GM20431 (cell line): ENCODE measurements around the gene RBM7.

Experiments
- in situ Hi-C: fragments of 300-500 bp; cut with MseI, MboI; formaldehyde crosslinking; loops from one replicate; pipeline ENCODE4 v1.15.0; 2020; ENCODE audit warnings: low sequenced_read_pairs; ENCODE audit not compliant: unreplicated experiment

RBM7 gene

DNA sequence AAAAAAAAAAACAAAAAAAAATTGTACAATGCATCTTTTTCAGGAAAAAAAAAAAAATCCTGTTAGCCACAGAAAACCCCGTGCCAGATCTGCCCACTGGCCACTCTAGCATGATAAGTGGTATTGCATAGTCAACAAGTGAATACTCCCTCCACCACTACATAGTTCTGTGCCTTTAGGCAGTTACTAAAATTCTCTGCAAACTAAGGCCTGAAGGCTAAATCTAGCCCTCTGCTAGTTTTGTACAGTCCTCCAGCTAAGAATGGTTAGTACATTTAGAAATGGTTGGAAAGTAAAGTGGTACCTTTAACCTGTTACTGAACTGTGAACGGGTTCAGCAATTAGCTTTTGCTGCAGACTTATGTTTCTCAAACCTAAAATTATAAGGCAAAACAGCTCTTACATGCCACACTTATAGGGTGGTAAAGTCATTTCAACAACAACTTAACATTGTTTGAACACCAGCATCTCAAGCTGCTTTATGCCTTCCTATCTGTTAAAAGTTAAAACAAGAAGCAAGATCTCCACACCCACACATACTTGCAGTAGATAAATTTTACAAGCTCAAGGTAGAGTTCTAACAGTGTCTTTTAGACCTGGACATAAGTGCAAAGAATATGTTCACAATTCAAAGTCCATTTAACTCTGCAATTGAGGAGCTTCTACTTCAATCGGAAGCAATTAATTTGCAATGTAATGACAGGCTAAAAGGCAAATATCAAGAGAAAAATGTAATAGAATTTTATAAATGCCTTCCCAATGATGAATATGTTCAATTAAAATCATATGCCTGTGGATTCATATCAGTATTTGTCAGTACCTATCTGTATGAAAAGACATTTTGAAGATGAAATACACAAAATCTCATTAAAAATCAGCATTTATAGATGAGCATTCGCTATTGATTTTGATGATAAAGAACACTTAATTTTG lies 7.5 kb upstream of the RBM7 start:
- in situ Hi-C loops = no loop called here

- in situ Hi-C loops = no loop called here
These were observed 4.7 kb upstream of the RBM7 start for GRCh38 chr11:114395736-114396135.

- in situ Hi-C loops = no loop called here
These were observed 3.5 kb upstream of the RBM7 start for GRCh38 chr11:114396916-114397315.

- in situ Hi-C loops = no loop called here
These were observed 3.0 kb upstream of the RBM7 start for GRCh38 chr11:114397349-114397982.

- in situ Hi-C loops = no loop called here
These were observed 2.1 kb upstream of the RBM7 start for GRCh38 chr11:114398303-114398920.

DNA sequence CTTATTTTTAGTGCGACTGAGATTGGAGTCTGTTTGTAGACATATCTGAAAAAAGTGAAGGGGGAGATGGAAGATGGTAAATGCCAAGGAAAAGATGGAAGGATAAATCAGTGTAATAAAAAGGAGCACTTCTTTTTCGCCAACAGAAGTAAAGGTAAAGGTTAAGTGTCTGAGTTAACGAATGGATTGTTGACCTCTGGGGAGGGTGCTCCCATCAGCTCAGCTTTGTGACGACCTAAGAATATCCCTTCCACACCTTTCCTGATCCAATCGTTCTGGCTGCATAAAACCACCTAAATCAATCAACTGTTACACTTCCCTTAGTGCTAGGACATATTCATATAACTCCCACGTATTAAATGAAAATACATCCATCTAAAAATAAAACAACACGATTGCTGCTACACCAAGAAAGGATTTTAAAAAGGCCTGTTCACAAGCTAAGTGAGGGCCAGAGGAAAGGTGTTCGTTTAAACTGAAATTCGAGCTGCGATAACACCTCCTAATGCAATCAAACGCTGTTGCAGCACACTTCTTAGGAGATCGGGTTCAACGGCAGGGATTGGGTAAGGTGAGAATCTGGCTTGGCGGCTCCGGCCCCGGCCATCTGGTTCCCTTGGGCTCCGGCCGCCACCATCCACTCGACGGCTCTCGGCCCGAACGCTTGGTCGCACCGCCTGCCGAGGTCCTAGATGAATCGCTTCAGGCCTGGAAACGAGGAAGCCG lies 813 bp upstream of the RBM7 start:
- in situ Hi-C loops = no loop called here

- in situ Hi-C loops = no loop called here
These were observed 403 bp downstream of the RBM7 start for GRCh38 chr11:114400915-114401223.

DNA sequence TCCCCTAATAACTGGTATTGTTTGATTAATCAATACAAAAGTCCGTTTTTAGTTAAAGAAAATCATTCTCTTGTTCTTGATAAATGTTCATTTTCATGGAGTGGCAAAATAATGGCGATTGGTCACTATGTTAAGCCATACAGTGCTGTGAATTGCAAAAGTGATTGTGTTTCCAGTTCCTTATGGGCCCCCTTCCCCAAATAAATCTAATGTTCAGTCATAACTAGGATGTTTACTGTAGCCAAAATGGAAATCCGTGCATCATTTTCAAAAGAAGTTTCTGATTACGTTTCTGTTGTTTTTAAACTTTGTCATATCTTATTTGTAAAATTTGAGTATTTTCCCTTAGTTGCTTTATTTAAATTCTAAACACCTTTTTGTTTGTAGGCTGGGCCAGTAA lies 845 bp downstream of the RBM7 start:
- in situ Hi-C loops = no loop called here

GRCh38 chr11:114412946-114413345 lies 12.5 kb downstream of the RBM7 start:
- in situ Hi-C loops = no loop called here

- in situ Hi-C loops = no loop called here
These were observed 13.5 kb downstream of the RBM7 start for GRCh38 chr11:114413958-114414357.

DNA sequence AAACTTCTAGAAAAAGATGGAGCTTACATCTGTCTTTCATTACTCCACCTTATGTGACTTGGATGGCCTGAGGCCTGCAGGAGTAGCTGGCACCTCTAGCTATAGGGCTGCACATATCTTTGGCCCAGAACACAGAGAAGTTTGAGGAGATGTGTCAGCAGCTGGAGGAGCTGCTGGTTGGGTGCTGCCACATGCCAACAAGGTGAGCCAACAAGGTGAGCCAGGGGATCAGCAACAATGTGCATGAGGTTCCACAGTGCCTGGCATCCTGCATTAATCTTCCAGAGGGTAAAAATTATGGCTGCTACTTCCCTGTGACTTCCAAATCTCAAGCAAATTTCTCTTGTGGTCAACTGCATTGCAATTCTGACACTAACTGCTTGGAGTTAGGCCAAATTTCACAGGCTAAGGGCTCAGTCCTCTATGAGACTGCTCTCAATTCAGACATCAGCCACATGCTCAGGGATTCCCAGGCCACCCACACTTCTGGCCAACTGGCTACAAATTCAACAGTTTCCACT lies 16.0 kb downstream of the RBM7 start:
- in situ Hi-C loops = no loop called here

- in situ Hi-C loops = no loop called here
These were observed 25.8 kb downstream of the RBM7 start for GRCh38 chr11:114426280-114426679.

DNA sequence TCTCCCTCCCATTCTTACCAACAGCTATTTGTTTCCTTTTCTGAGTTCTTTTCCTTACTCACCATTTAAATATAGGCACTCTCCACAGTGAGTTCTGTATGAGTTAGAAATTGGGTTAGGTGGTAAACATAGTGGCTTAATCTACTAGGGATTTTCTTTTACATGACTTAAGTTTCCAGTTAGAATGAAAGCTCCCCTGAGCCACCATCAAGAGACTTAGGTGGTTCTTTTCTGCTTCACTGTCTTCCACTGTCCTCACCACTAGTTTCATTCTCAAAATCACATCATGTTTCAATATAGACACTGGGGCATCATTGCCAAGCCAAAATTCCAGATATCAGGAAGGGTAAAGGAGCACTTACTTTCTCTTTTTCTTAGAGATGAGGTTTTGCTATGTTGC lies 29.8 kb downstream of the RBM7 start:
- in situ Hi-C loops = no loop called here

DNA sequence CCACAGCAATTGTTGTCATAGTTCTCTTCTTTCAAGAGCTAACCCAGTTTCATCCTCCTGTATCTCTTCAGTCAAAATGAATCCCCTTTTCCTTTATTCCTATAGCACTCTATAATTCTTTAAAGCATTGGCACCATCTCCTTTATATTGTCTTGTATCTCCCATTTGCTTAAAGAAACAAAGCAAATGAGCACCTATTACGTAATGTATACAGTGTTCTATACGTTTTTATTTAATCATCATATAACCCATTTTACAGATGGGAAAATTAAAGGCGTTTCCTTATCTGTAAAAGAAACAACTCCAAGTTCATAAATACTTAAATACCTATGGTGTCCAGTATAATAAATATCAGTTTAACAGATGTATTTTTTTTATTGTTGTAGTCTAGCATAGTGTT lies 32.4 kb downstream of the RBM7 start:
- in situ Hi-C loops = no loop called here

- in situ Hi-C loops = no loop called here
These were observed 32.9 kb downstream of the RBM7 start for GRCh38 chr11:114433376-114433775.

GRCh38 chr11:114438303-114438702 lies 37.8 kb downstream of the RBM7 start:
- in situ Hi-C loops = no loop called here

DNA sequence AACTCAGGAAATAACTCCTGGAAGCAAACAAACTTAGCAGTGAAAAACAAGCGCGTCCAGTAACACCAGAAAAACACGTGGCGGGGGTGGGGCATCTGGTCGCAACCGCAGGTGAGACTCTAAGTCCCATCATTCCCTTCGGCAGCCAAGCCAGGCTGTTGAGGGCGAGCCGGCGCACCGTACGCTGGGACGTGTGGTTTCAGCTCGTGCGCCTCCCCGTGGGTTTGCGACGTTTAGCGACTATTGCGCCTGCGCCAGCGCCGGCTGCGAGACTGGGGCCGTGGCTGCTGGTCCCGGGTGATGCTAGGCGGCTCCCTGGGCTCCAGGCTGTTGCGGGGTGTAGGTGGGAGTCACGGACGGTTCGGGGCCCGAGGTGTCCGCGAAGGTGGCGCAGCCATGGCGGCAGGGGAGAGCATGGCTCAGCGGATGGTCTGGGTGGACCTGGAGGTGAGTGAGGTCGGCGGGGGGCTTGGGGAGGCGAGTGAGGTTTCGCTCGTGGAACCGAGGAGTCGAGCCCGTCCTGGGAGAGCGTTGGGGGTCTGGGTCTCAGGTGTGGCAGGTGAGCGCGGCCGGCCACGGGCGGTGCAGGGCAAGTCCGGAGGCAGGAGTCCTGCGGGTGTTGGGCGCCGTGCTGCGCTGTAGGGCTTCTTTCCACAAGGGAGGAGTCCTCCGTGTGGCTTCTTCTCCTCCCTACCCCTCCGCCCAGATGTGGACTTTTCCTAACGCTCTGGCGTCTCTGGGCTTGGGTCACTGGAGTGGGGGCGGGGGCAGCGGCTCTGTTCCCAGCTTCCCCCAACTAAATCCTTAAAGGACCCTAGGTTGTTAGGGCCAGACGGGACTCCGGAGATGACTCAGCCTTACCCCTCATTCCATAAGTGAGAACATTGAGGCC lies 39.0 kb downstream of the RBM7 start, which contains the start of gene REXO2:
Gene REXO2 (plus strand): TSS at position 239 of the 892 bp plus-strand sequence. CDS start 62 bp downstream, at position 301.
- in situ Hi-C loops = no loop called here

GRCh38 chr11:114440121-114440860 lies 39.8 kb downstream of the RBM7 start:
- in situ Hi-C loops = no loop called here
